WI38 (cell line): ENCODE measurements around the gene SLFN14.

ENCODE experiments used
- H3K4me3 ChIP-seq: 2 replicates; pipeline ENCODE4 v1.5.1; 2011; ENCODE audit warnings: low read depth, mild to moderate bottlenecking, control low read depth, low read length
- TF ChIP-seq, protein P1 (sequence below): IDR thresholded peaks from 2 replicates; pipeline ENCODE4 v1.5.1; 2012; ENCODE audit warnings: low read depth, mild to moderate bottlenecking, control low read depth, low read length

Gene SLFN14

DNA sequence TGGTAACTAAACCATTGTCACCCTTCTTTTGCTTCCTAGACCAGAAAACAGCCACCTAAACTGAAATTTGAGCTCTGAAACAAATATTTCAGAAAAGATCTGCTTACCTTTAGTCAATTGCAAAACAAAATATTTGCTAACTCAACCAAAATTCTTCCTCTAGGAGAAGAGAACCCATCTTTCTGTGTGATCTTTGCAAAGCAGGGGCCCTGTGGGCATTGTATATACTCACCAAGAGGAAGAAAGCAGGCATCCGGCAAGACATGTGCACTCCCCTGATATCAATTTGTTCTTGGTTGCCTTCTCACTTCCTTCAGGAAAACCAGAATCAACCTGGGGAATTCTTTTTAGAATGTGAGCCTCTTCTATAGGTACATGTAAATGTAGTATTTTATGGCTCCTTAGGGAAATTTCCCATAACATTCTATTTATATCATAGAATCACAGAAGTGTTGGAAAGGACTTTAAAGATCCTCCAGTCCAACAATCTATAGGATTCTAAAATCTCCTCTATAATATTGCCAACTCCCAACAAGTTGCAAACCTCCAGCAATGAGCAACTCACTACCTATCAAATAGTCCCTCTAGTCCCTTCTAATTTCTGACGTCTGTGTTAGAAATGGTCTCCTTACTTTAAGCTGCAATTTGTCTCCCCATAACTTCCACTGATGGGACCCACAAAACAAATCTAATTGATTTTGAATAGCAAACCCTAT is 966 bp downstream of the SLFN14 start:
- TF ChIP-seq, protein P1, sequence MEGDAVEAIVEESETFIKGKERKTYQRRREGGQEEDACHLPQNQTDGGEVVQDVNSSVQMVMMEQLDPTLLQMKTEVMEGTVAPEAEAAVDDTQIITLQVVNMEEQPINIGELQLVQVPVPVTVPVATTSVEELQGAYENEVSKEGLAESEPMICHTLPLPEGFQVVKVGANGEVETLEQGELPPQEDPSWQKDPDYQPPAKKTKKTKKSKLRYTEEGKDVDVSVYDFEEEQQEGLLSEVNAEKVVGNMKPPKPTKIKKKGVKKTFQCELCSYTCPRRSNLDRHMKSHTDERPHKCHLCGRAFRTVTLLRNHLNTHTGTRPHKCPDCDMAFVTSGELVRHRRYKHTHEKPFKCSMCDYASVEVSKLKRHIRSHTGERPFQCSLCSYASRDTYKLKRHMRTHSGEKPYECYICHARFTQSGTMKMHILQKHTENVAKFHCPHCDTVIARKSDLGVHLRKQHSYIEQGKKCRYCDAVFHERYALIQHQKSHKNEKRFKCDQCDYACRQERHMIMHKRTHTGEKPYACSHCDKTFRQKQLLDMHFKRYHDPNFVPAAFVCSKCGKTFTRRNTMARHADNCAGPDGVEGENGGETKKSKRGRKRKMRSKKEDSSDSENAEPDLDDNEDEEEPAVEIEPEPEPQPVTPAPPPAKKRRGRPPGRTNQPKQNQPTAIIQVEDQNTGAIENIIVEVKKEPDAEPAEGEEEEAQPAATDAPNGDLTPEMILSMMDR = no peak
- H3K4me3 ChIP-seq = no peak overlapping the region

DNA sequence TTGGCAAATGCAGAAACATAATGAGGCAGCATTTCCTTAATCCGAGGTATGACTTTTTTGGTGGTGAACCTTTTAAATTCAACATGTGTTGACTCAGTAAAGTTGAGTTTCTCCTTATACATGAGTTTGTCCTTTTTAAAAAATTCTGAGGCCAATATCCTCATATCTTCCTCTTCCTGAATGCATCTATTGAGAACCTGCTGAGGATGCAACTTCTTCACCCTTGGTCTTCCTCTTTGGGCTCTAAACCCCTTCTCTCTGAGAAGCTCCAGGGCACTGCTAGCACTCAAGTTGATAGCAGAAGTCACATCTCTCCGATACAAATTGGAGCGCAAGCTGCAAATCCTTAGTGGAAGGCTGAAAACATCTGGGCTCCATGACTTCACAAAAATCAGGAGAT is 3.3 kb downstream of the SLFN14 start:
- H3K4me3 ChIP-seq = no peak overlapping the region
- TF ChIP-seq, protein P1 = no peak

DNA sequence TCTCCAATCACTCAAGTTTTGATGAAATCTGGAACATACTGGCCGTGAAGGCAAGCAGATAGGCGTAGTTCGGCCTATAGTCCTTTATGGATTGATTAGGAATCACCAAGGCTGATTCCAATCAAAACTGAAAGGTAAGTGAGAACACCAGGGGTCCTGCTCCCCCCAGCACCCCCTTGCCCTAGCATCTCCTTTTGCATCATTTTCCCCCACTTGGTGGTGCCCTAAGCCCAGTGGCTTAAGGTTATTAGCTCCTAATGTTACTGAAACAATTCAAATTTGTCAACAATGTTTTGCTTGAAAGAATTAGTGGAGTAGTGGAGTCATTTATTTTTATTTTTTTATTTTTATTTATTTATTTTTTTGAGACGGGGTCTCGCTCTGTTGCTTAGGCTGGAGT is 4.9 kb downstream of the SLFN14 start:
- TF ChIP-seq, protein P1 = no peak
- H3K4me3 ChIP-seq = no peak overlapping the region

DNA sequence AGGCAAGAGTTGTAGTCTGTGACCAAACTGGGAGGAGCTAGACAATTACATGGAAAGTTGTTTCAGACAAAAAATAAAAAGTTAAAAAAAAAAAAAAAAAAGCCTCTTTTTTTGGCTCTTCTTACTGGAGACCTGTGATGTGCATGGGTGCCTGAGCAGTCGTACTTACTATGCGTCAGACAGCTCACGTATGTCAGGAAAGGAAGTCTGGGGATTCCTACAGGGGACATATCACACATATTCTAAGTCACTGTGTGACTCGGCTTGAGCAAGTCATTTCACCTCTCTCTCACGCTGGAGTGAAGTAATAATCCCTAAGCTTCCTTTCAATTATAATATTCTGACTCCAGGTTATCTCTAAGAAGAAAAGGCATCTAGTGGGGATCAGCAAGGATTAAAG is 6.0 kb downstream of the SLFN14 start:
- H3K4me3 ChIP-seq = no peak overlapping the region
- TF ChIP-seq, protein P1 = no peak

DNA sequence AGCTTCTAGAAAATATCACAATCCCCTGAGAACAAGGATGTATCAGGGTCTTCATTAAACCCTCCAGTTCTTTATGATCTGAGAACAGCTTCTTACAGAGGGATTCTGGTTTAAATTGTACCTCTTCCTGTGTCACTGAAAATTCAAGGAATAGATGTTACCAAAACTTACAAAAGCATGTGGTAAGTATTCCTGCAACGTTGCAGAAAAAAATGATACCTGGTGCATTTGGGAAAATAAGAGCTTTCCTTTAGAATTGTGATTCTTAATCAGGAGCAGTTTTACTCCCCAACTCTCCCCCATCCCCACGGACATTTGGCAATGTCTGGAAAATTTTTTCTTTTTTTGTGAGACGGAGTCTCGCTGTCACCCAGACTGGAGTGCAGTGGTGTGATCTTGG is 7.3 kb downstream of the SLFN14 start:
- TF ChIP-seq, protein P1 = no peak
- H3K4me3 ChIP-seq = no peak overlapping the region

DNA sequence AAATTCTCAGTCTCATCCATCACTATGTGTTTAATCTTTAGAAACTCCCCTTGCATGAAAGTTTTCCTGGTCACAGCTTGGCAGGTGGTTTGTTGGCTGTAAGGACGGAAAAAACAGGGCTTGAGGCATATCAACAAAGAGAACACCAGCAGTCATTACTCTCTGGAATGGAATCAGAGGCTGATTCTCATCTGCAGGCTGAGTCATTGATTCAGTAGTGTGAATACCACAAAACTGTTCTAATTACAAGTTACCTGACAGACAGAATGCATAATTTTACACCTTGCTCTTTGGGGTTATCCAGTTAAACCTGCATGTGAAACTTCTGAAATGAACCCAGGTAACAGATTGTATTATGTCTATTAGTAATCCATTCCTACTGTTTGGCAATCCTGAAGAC is 11.6 kb downstream of the SLFN14 start:
- TF ChIP-seq, protein P1 = no peak
- H3K4me3 ChIP-seq = no peak overlapping the region

DNA sequence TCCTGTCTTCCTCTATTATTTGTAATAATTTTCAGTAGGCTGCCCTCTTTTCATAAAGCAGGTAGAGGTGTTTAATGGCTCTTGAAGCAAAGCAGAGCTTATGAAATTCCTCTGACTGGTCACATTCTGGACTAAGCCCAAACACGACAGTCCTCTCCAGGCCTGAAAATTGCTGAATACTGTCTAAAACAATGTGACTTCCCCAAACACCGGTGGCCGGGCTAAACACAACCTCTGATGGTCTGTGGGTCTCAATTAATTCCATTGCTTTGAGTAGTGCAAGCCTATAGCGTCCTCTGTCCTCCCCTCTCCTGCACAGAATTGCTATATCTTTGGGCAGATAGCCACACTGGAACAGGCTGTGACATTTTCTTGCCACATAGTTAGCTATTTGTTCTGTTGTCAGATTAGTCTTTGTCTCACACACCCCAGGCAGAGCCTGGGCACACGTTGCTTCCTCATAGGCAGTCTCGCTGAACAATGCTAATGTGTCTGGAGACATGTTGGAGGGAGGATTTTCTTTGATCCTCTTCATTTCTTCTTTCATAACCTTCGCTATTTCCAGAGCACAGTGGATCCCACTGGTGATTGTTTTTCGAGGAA is 12.3 kb downstream of the SLFN14 start:
- TF ChIP-seq, protein P1 = no peak
- no peak overlapping the region for H3K4me3 ChIP-seq
